ENCODE data around the gene WWC2.
"Not testable (repeated sequence)": the region's sequence is repeated elsewhere in the genome, so short reads cannot be mapped to it uniquely, and the experiment has no call there.

Gene WWC2

DNA sequence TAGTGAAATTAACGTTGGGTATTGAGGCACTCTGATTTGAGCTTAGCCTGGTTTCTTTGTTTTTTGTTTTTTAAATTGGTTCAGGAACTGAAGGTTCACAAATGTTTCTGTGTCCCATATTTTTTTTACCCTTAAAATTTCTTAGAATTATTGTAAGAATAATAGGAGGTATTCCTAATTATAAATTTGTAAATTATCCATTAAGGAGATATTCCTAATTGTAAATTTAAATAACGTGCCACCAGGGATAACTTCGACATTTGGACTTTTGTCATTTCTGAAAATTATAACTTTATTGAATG, 1.2 kb downstream of the WWC2 start:
- no peak for DNase-seq (ENCODE audit: low read depth in 2 of 2, low spot score in 1 of 2)

DNA sequence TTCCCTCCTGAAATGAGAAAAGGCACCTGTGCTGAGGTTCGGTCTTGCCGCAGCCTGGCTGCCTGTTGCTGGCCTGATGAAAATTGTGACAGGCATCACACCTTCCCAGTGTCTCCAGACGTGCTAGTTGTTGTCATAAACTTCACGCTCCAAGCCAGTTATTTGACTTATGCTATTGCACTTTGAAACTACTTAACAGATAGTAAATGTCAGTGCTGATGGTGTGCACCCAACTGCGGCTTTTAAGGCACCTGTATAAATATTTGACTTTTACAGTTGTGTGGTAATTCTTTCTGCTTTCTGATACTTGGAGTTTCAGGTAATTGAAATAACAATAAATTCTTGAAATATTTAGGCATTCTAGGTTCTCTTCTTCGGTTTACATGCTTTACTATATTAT, 1.8 kb downstream of the WWC2 start:
- no peak for DNase-seq (ENCODE audit: low read depth in 2 of 2, low spot score in 1 of 2)

DNA sequence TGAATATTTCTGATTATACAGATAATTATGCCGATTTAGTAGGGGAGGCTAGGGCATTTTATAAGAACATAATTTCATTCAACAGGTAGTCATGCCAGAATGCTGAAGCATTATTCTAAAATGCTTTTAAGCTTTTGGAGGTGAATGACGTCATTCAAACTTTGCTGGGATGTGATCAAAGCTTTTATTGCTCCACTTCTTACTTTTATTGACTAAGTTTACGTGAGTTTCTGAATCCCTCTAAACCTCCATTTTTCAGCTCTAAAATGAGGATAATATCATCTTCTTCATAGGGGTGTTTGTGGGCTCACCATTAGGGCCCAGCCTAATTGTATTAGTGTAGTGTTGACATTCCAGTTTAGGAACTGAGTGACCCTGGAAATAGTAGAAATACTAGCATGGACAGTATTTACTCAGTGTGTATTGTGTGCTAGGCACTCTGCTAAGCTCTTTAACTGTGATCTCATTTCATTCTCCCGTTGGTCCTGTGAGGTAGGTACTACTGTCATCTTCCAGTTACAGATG, 3.0 kb downstream of the WWC2 start:
- DNase-seq (ENCODE audit: low read depth in 2 of 2, low spot score in 1 of 2) = no peak

DNA sequence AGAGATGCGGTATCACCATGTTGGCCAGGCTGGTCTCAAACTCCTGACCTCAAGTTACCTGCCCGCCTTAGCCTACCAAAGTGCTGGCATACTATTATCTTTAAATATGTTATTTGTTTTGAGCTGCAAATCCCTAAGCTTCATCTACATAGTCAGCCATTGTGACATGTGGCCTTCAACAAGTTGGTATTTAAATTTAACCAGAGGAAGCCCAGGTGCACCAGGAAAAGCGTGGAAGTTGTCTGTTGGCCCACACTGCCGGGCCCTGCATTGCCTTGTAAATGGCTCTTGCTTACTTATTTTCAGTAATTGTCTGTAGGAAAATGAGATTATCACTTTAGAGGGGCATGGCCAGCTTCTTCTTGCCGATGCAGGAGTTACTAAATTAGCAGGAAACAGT, 6.0 kb downstream of the WWC2 start:
- no peak for DNase-seq (ENCODE audit: low read depth in 2 of 2, low spot score in 1 of 2)

DNA sequence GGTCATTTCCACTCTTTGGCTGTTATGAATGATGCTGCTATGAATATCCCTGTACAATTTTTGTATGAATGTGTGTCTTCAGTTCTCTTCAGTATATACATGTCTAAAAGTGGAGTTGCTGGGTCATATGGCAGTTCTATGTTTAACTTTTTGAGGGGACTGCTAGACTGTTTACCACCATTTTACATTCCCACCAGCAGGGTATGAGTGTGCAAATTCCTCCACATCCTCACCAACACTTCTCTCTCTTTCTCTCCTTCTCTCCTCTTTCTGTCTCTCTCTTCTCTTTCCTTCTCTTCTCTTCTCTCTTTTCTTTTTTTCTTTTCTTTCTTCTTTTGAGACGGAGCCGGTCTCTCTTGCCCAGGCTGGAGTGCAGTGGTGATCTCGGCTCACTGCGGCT, 7.8 kb downstream of the WWC2 start:
- DNase-seq (ENCODE audit: low read depth in 2 of 2, low spot score in 1 of 2) = no peak

DNA sequence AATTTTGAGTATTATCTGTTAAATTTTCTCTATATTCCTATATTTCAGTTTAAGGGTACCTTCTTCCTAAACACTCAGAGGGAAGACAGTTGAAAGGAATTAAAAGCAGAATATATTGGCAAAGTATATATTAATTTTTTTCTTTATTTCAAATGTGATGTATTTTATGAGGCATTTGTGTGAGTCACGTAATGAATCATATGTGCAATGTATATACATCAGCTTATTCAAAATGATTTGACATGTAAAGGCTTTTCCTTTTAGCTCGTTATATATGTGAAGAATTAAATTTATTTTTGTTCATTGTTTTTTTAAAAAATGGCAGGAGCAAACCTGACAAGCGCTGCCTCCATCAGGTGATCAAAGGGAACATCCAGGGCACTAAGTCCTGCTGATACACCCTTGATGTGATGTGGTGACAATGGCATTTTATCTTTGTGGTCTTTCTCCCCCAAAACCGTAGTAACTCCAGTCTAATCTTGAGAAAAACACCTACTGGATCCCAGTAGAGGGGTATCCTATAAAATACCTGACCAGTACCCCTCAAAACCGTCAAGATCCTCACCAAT, 8.9 kb downstream of the WWC2 start:
- DNase-seq (ENCODE audit: low read depth in 2 of 2, low spot score in 1 of 2) = no peak

DNA sequence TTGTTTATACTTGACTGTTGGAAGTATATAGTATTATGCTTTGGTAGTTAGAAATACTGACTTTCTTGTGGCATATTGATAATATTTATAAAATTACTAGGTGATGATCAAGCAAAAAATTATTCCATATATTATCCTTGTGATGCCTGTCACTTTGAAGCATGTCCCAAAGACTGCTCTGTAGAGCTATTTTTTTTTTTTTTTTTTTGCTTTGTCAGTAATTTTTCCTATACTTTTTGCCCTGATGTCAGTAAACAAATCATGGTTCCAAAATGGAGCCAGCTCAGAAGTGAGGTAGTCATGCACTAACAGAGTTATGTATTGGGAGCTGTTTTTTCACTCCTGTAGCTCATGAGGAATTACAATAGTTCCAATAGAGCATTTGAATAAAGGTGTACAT, 11.2 kb downstream of the WWC2 start:
- DNase-seq (ENCODE audit: low read depth in 2 of 2, low spot score in 1 of 2) = no peak

DNA sequence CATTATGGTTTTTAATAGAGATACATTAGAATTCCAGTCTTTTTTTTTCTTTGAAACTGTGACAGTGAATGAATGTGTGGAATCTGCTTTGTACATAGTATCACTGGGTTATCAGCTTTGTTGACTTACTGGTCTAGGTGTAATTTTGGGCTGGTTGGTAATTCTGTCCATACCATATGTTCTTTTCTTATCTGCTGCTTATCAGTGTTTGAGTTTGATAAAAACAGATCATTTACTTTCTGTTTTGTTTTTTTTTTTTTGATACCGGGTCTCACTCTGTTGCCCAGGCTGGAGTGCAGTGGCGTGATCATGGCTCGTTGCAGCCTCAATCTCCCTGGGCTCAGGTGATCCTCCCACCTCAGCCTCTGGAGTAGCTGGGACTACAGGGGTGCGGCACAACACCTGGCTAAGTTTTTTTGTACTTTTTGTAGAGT, 12.4 kb downstream of the WWC2 start:
- DNase-seq (ENCODE audit: low read depth in 2 of 2, low spot score in 1 of 2) = no peak

DNA sequence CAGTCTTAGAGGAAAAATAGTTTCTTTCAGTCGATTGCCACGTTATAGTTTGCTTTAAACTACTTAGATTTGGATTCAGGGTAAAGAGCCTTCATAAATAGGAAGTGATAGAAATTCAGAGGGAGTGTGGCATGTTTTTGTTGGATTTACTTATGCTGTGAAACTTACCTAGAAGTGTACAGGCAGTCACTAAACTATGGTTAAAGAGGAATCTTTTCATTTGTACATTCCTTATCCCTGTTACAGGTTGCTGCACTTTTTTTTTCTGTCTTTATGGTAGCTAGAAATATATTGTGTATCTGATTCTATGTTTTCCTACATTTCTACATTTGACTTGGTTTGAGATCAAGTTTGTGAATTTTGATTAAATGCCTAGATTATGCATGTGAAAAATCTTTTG, 19.1 kb downstream of the WWC2 start:
- DNase-seq (ENCODE audit: low read depth in 2 of 2, low spot score in 1 of 2) = no peak

DNA sequence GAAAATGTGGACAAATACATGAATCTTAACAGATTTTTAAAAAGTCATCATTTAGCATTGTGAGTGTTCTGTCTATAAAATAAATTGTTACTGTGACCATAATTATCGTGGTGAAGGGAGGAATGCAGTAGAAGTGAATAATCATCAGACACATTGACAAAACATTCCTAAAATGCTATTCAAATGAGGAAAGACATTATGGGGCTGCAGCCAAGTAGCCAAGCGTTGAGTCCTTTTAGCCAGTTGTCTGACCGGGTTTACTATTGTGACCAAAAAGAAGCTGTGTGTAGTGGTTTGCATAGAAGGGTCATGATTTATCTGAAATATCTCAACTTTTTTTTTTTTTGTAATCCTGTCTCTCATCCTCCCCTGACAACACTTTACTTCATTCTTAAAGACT, 19.5 kb downstream of the WWC2 start:
- DNase-seq (ENCODE audit: low read depth in 2 of 2, low spot score in 1 of 2) = no peak

DNA sequence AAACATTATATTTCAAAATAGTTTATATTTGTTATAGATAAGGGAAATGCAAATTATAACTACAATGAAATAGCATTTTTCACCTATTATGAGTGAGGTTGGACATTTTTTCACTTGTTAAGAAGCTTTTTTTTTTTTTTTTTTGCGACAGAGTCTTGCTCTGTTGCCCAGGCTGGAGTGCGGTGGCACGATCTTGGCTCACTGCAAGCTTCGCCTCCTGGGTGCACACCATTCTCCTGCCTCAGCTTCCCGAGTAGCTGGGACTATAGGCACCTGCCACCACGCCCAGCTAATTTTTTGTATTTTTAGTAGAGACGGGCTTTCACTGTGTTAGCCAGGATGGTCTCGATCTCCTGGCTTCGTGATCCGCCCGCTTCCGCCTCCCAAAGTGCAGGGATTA, 22.6 kb downstream of the WWC2 start:
- DNase-seq (ENCODE audit: low read depth in 2 of 2, low spot score in 1 of 2) = not testable (repeated sequence)

DNA sequence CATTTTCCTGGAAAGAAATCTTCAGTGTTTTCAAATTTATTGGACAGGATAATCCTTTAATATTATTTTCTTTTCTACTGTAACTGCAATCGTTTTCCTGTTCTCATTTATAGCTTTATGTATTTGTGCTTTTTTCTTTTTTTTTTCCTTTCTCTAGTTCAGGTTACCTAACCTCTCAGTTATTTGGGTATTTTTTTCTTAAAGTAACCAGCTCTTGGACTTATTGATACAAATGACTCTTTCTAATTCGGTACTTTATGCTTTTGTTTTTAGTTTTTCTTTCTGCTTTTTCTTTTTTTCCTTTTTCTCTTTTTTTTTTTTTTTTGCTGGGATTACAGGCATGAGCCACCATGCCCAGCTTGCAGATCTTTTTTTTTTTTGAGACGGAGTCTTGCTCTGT, 25.2 kb downstream of the WWC2 start:
- no peak for DNase-seq (ENCODE audit: low read depth in 2 of 2, low spot score in 1 of 2)

DNA sequence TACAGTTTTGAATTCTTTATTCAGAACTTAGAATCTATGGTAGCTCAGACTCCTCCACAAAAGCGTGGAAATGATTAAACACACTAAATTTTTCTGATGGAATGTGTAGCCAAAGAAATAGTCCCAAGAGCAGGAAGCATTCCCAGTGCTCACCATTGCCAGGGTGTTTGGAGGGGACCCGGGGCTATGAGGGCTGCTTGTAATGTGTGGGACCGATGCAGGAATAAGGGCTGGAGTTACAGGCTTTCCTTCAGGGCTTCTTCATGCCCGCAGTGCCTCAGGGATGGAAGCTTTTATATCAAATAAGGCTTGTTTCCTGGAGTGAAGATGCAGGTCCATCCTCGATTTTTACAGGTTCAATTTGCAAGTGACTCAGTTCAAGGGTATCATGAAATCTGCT, 25.8 kb downstream of the WWC2 start:
- DNase-seq (ENCODE audit: low read depth in 2 of 2, low spot score in 1 of 2) = no peak

DNA sequence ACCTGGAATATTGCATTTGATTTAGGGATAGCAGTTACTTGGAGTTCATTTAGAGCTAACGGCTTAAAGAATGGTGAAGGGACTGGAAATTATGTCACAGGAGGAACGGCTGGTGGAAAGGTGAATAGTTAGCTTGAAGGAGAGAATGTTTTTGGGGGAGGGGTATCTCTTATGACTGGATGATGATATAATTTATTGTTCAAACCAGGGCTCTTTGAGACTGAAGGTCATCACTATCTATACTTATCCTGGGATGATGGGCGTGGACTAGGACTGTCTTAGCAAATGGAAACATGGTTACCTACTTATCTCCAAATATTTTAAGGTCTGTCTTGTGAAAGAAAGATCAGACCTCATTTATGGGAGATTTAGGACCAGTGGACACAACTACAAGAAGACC, 30.1 kb downstream of the WWC2 start:
- DNase-seq (ENCODE audit: low read depth in 2 of 2, low spot score in 1 of 2) = no peak

DNA sequence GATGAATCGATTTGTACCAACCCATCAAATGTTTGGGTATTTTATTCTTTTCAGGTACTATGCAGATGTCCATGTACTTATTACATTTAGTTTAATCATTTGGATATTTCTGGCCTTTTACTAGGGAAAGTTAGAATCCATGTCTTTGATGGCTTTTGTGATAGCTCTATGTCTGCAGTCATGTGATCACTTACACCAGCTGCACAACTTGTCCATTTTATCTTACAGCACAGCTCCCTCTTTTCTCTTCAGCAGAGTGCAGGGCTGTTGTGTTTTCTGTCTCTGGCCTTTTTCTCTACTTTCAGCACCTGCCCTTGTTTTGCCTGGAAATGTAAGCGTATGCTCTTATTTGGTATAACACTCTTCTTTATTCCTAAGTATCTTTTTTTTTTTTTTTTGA, 30.6 kb downstream of the WWC2 start:
- DNase-seq (ENCODE audit: low read depth in 2 of 2, low spot score in 1 of 2) = no peak

DNA sequence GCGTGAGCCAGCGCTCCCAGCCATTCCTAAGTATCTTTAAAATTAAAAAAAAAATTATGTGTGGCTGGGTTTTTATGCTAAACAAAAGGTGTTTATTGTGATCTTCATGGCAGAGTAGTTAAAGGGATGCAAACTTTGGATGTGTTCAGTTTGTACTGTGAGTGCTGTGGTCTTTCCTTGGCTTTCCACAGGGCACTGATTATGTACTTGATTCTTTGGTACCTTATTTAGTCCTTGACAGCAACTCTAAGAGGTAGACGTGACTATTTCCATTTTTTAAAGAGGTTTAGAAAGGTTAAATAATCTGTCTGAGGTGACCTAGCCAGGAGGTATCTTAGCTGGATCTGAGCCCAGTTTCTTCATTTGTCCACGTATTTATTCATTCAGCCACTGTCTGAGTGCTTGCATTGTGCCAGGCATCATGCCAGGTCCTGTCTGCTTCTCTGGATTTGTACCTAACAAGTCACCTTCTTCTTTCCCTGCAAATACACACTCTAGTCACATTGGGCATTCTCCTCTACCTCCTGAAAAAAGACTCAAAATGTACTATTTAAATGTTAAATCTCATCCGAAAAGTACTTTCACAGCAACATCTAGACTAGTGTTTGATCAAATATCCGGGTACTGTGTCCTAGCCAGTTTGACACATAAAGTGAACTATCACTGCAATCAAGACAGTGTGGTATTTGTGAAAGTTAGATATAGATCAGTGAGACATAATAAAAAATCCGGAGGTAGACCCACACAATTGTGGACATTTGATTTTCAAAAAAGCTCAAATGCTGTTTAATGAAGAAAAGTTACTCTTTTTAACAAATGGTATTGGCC, 31.5 kb downstream of the WWC2 start:
- DNase-seq (ENCODE audit: low read depth in 2 of 2, low spot score in 1 of 2) = no peak

DNA sequence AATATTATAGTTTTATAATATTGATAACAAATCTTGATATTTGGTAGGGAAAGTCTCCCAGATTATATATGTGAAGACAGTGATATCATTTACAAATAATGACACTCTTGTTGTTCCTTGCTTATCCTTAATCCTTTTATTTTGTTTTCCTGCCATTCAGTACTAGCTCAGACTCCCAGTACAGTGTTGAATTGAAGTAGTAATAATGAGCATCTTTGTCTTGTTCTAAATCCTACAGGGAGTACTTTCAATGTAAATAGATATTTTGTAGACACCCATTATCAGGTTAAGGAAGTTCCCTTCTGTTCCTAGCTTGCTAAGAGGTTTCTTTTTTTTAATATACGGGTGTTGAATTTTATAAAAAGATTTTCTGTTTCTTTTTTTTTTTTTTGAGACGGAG, 33.0 kb downstream of the WWC2 start:
- DNase-seq (ENCODE audit: low read depth in 2 of 2, low spot score in 1 of 2) = no peak

DNA sequence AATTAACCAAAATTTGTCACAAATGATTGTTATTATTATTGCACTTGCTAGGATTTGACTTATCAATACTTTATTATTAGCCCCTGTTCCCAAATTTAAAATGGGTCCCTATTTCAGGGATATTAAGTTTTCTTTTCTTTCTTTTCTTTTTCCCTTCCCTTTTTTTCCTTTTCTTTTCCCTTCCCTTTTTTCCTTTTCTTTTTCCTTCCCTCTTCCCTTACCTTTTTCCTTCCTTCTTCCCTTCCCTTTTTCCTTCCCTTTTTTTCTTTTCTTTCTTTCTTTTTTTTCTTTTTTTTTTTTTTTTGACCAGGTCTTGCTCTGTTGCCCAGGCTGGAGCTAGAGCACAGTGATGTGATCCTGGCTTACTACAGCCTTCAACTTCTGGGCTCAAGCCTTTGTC, 33.8 kb downstream of the WWC2 start:
- DNase-seq (ENCODE audit: low read depth in 2 of 2, low spot score in 1 of 2) = no peak

DNA sequence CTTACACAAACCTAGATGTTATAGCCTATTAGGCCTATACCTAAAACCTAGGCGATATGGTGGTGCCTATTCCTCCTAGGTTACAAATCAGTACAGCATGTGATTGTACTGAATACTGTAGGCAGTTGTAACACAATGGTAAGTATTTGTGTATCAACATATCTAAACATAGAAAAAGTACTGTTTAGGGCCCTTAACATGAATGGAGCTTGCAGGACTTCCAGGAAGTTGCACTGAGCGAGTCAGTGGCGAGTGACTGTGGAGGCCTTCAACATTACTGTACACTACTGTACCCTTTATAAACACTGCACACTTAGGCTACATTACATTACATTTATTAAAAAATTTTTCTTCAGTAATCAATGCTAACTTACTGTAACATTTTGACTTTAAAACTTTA, 37.8 kb downstream of the WWC2 start:
- DNase-seq (ENCODE audit: low read depth in 2 of 2, low spot score in 1 of 2) = no peak

DNA sequence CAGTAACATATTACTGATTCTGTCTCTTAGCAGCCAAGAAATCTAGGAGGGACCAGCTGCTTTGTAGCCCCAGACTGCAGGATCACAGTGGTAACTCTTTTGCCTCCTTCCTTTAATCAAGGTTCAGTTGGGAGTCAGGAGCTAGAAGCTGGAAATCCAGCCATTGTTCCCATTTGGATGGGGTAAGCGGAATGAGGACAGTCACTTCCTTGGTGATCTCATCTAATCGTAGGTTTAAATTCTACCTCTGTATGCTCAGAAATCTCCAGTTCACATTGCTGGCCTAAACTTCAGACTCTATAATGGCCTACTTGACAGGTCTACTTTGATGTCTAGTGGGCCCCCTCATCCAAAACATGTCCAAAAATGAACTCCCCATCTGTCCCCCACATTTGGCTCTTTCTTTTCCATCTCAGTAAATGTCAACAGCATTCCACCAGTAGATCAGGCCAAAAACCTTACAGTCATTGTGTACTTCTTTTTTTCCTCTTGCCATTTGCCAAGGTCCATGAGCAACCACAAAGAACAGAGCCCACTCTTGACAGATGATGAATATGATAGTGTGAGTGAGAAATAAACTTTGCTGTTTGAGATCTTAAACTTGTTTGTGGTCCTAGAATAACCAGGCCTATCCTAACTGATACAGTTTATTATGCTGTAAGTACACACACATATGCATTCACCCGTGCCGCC, 40.1 kb downstream of the WWC2 start:
- DNase-seq (ENCODE audit: low read depth in 2 of 2, low spot score in 1 of 2) = no peak

DNA sequence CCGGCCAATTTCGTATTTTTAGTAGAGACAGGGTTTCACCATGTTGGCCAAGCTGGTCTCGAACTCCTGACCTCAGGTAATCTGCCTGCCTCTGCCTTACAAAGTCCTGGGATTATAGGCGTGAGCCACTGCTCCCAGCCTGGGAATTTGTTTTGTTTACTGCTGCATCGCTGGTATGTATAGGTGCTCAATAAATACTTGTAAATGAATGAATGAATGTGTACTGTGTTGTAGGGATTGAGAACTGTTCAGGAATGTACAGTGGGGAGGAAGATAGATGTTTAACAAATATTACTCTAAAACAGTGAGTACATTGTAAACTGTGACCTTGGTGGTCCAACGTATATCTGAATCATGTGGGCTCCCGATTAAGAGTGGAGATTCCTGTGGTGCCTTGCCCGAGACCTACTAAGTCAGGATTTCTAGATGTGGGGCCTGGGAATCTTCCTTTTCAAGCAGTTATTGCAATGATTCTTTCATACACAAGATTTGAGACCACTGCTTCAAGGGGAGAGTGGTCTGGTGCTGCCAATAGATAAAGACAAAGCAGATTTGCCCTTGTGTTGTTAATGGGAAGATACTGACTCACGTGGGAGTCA, 41.0 kb downstream of the WWC2 start:
- DNase-seq (ENCODE audit: low read depth in 2 of 2, low spot score in 1 of 2) = no peak

DNA sequence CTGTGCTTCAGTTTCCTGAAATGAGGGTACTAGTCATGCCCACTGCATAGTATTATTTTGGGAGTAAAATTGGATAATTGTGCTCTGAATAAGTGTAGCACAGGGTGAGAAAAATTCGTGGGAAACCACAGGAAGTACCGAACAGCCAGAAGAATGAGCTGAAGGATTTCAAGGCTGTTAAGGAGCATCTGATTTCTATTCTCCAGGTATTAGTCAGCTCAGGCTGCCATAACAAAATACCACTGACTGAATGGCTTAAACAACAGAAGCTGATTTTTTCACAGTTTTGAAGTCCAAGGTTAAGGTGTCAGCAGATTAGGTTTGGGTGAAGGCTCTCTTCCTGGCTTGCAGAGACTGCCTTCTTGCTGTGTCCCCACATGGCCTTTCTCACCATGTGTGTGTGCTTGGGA, 41.9 kb downstream of the WWC2 start:
- DNase-seq (ENCODE audit: low read depth in 2 of 2, low spot score in 1 of 2) = no peak
